Heart right ventricle (tissue), 16 donors: ENCODE data around the gene PRPSAP1. TPM values are rescaled to one million over a fixed set of nuclear protein-coding genes. Genes with fewer than 3 reads are reported as not detected.

Experiments
- ATAC-seq, 8 donors: fragments of 200-7000 bp; cut with Tn5 transposase; one replicate each; pipeline ENCODE4 v1.9.1; 2020; ENCODE audit warnings: mild to moderate bottlenecking in 8 of 8, moderate library complexity in 8 of 8, moderate number of reproducible peaks in 1 of 8
- DNase-seq, 2 donors: peaks; one replicate each; pipeline ENCODE4 v3.0.0-alpha.2; 2020
- H3K27ac ChIP-seq, 10 donors: fragments of 200-600 bp; sonication (generic) in 2 of 10; one replicate each; pipeline versions ENCODE4 v1.5.0 to v1.8.0; 2020 to 2022; ENCODE audit warnings: mild to moderate bottlenecking in 3 of 10
- H3K27me3 ChIP-seq, 7 donors: fragments of 200-600 bp; one replicate each; pipeline ENCODE4 v1.8.0; 2021 to 2022; ENCODE audit warnings: mild to moderate bottlenecking in 2 of 7
- H3K36me3 ChIP-seq, 9 donors: fragments of 200-600 bp; sonication (generic) in 1 of 9; one replicate each; pipeline versions ENCODE4 v1.5.0 to v1.8.0; 2020 to 2022; ENCODE audit warnings: mild to moderate bottlenecking in 2 of 9
- H3K4me1 ChIP-seq, 9 donors: fragments of 200-600 bp; sonication (generic) in 1 of 9; one replicate each; pipeline versions ENCODE4 v1.5.0 to v1.8.0; 2020 to 2022; ENCODE audit warnings: mild to moderate bottlenecking in 4 of 9
- H3K4me3 ChIP-seq, 10 donors: fragments of 200-600 bp; sonication (generic) in 2 of 10; one replicate each; pipeline versions ENCODE4 v1.5.0 to v1.8.0; 2020 to 2022; ENCODE audit warnings: mild to moderate bottlenecking in 7 of 10, moderate library complexity in 2 of 10
- H3K9me3 ChIP-seq, 11 donors: fragments of 200-600 bp in 10 of 11; sonication (generic) in 2 of 11; one replicate each; pipeline versions ENCODE4 v1.5.0 to v1.8.0; 2013 to 2022; ENCODE audit warnings: mild to moderate bottlenecking in 2 of 11, control low read depth in 1 of 11, moderate library complexity in 1 of 11
- CTCF ChIP-seq, 9 donors: fragments of 200-600 bp; sonication (generic) in 2 of 9; IDR thresholded peaks; one replicate each; pipeline versions ENCODE4 v1.5.0 to v1.8.0; 2021 to 2022; ENCODE audit warnings: antibody characterized with exemption in 9 of 9, mild to moderate bottlenecking in 5 of 9, moderate library complexity in 1 of 9
- WGBS, 2 donors: extraction: QIAGEN DNeasy Blood & Tissue Kit; methylation state at CpG; one replicate each; pipeline ENCODE4 v1.1.7; 2013; ENCODE audit warnings: inconsistent platforms in 1 of 2; 5-methylcytosine and 5-hydroxymethylcytosine counted together
- intact Hi-C, 10 donors: fragments of 100-400 bp; cut with DNase I; formaldehyde crosslinking; loops; one replicate each; pipeline versions ENCODE4 v1.11.1 to v1.14.2; 2022
- polyA plus RNA-seq, 2 donors: library from polyadenylated mRNA; stranded (reverse); fragments of 200-250 nt; gene quantifications; one replicate each; pipeline ENCODE4 v1.2.3, GENCODE V29; 2013
- total RNA-seq, 10 donors: library from RNA; stranded (reverse); fragmentation: NEBNext Ultra II Directional in 3 of 10; extraction: Animal tissue kit (Norgen Biotek cat#: 25700) in 3 of 10; gene quantifications; one replicate each; pipeline versions ENCODE4 v1.2.1 to v1.2.4, GENCODE V29; 2021 to 2023
- donor health status: Arrhythmogenic right ventricular cardiomyopathy.
- donor health status: ischemic (EF 13 %, LVEDD 7.1; RV severe dilation, severe dysfunction).
- donor health status: healthy with polysubstance abuse.
- donor health status: DM: no; HTN: yes; CAD: no.
- donor health status: DM: no; HTN: no; CAD: no.
- donor health status: ischemic (EF 25% LVEDD 6.9; RV normal size, moderate dysfunction).
- donor health status: ischemic (EF 25% LVEDD 5.7; RV mildly dilated, moderate dysfunction).
- donor health status: healthy.
- donor health status: DM: yes; HTN: yes; CAD: no.
- donor health status: Ischemic cardiomyopathy.
- donor health status: ischemic (EF 35%, LVEDD 5.7; RV mildly dilated, moderate dysfunction).
- donor health status: nonischemic (EF 11% LVEDD 7.7; RV severe dilation, severe dysfunction).
- donor health status: DM: yes; HTN: yes; CAD: no.
- donor health status: PGD.
- donor health status: ischemic (EF 29% LVEDD 5.4; RV normal size, mild dysfunction).
- donor health status: nonischemic (EF 23%, LVEDD 6.1; RV moderate dilation, normal function).

Gene PRPSAP1
- total and polyA plus RNA-seq, 12 donors = 26.4 to 43.7 (median 33.7) TPM

GRCh38 chr17:76331083-76331482 is 22.6 kb downstream of the PRPSAP1 start:
- H3K27ac ChIP-seq = no peak overlapping the region
- peaks cover 0 to 12% (median 6%) of the 10 kb centered on the region in 9 donors for H3K4me1 ChIP-seq
- DNase-seq (no peak), ATAC-seq (no peak)
- H3K27me3 ChIP-seq = no peaks in the 10 kb centered on the region
- peaks cover 0 to 69% (median 25%) of the 10 kb centered on the region in 9 donors for H3K36me3 ChIP-seq
- intact Hi-C loops = no loop called here
- WGBS, 2 donors = 92 to 94% methylated on average over 2 of the region's 2 CpGs
- TF ChIP-seq CTCF (IDR thresholded peaks at IDR 0.05) = no peak
- no peaks in the 10 kb centered on the region for H3K9me3 ChIP-seq
- no peak overlapping the region for H3K4me3 ChIP-seq

- DNase-seq (no peak), ATAC-seq (no peak)
- peaks cover 0 to 14% (median 9%) of the 10 kb centered on the region in 9 donors for H3K4me1 ChIP-seq
- no peaks in the 10 kb centered on the region for H3K9me3 ChIP-seq
- no peak for TF ChIP-seq CTCF (IDR thresholded peaks at IDR 0.05)
- H3K27me3 ChIP-seq = no peaks in the 10 kb centered on the region
- no peak overlapping the region for H3K4me3 ChIP-seq
- intact Hi-C loops = no loop called here
- H3K36me3 ChIP-seq = peaks cover 0 to 71% (median 25%) of the 10 kb centered on the region in 9 donors
- WGBS, 2 donors = 77 to 79% methylated on average over 8 of the region's 8 CpGs
- no peak overlapping the region for H3K27ac ChIP-seq
Observed at GRCh38 chr17:76329664-76330063, 24.1 kb downstream of the PRPSAP1 start.

- no peaks in the 10 kb centered on the region for H3K9me3 ChIP-seq
- no peaks in the 10 kb centered on the region for H3K27me3 ChIP-seq
- peaks cover 0 to 91% (median 25%) of the 10 kb centered on the region in 9 donors for H3K36me3 ChIP-seq
- 73 to 80% methylated on average over 6 of the region's 6 CpGs for WGBS, 2 donors
- ATAC-seq (peak in 2 of 8 donors; percentile 38 to 44), DNase-seq (no peak)
- TF ChIP-seq CTCF (IDR thresholded peaks at IDR 0.05) = no peak
- intact Hi-C loops = no loop called here
- peaks cover 0 to 12% (median 9%) of the 10 kb centered on the region in 9 donors for H3K4me1 ChIP-seq
- H3K27ac ChIP-seq = peak overlapping the region in 2 of 10 donors; percentile 17 to 72
- H3K4me3 ChIP-seq = no peak overlapping the region
Observed at GRCh38 chr17:76327696-76328095, 26.0 kb downstream of the PRPSAP1 start.

- ATAC-seq (no peak), DNase-seq (no peak)
- peak overlapping the region in 1 of 10 donors; percentile 27 for H3K27ac ChIP-seq
- no peak overlapping the region for H3K4me3 ChIP-seq
- no peak for TF ChIP-seq CTCF (IDR thresholded peaks at IDR 0.05)
- H3K36me3 ChIP-seq = peaks cover 0 to 95% (median 22%) of the 10 kb centered on the region in 9 donors
- intact Hi-C loops = no loop called here
- H3K27me3 ChIP-seq = no peaks in the 10 kb centered on the region
- H3K9me3 ChIP-seq = no peaks in the 10 kb centered on the region
- H3K4me1 ChIP-seq = peaks cover 0 to 12% (median 9%) of the 10 kb centered on the region in 9 donors
- 69 to 72% methylated on average over 1 of the region's 1 CpG for WGBS, 2 donors
Observed at GRCh38 chr17:76326306-76326705, 27.4 kb downstream of the PRPSAP1 start.
